Kasumi-1 (cell line): ENCODE measurements around the gene RALGPS2.
"Not testable (repeated sequence)": the region's sequence is repeated elsewhere in the genome, so short reads cannot be mapped to it uniquely, and the experiment has no call there.

Source experiments
- DNase-seq, 2 experiments: peaks; one replicate each; lab custom pipeline; 2025; lab: John Stamatoyannopoulos, UW

RALGPS2 gene

GRCh38 chr1:178942285-178943198 is 217.5 kb downstream of the RALGPS2 start:
- DNase-seq: peak; percentile 91 to 93

GRCh38 chr1:178944729-178945128 is 219.7 kb downstream of the RALGPS2 start:
- no peak for DNase-seq

GRCh38 chr1:178945763-178946266 is 220.8 kb downstream of the RALGPS2 start:
- no peak for DNase-seq

- DNase-seq: no peak
These were observed 221.4 kb downstream of the RALGPS2 start for GRCh38 chr1:178946416-178946815.

GRCh38 chr1:178946855-178947676 is 222.0 kb downstream of the RALGPS2 start:
- DNase-seq: peak; percentile 37 to 39

- DNase-seq: no peak
These were observed 222.6 kb downstream of the RALGPS2 start for GRCh38 chr1:178947677-178947981.

- DNase-seq: no peak
These were observed 223.6 kb downstream of the RALGPS2 start for GRCh38 chr1:178948676-178949075.

GRCh38 chr1:178949866-178950265 is 224.8 kb downstream of the RALGPS2 start:
- DNase-seq: not testable (repeated sequence)

- no peak for DNase-seq
These were observed 226.6 kb downstream of the RALGPS2 start for GRCh38 chr1:178951600-178951999.

GRCh38 chr1:178953034-178953433 is 228.0 kb downstream of the RALGPS2 start:
- no peak for DNase-seq

- DNase-seq: no peak
These were observed 228.7 kb downstream of the RALGPS2 start for GRCh38 chr1:178953538-178954324.

GRCh38 chr1:178954325-178954690 is 229.3 kb downstream of the RALGPS2 start:
- DNase-seq: no peak

- no peak for DNase-seq
These were observed 229.9 kb downstream of the RALGPS2 start for GRCh38 chr1:178954937-178955336.

- DNase-seq: no peak
These were observed 230.4 kb downstream of the RALGPS2 start for GRCh38 chr1:178955391-178955954.

GRCh38 chr1:178958491-178958890 is 233.4 kb downstream of the RALGPS2 start:
- DNase-seq: no peak

GRCh38 chr1:178959543-178960460 is 234.8 kb downstream of the RALGPS2 start:
- DNase-seq: no peak

- DNase-seq: no peak
These were observed 235.6 kb downstream of the RALGPS2 start for GRCh38 chr1:178960482-178961240.

GRCh38 chr1:178961331-178961730 is 236.3 kb downstream of the RALGPS2 start:
- DNase-seq: no peak

GRCh38 chr1:178961868-178962267 is 236.8 kb downstream of the RALGPS2 start:
- DNase-seq: no peak
